ENCODE results near the gene ALMS1.
"Not testable (repeated sequence)": the region's sequence is repeated elsewhere in the genome, so short reads cannot be mapped to it uniquely, and the experiment has no call there.

The ALMS1 gene

DNA sequence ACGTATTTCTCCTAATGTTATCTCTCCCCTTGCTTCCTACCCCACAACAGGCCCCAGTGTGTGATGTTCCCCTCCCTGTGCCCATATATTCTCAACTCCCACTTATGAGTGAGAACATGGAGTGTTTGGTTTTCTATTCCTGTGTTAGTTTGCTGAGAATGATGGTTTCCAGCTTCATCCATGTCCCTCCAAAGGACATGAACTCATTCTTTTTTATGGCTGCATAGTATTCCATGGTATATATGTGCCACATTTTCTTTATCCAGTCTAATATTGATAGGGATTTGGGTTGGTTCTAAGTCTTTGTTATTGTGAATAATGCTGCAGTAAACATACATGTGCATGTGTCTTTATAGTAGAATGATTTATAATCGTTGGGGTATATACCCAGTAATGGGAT lies 119.2 kb downstream of the ALMS1 start:
- not testable (repeated sequence) for H3K4me1 Mint-ChIP-seq (ENCODE audit: low read depth); H3K4me3 Mint-ChIP-seq; H3K27ac Mint-ChIP-seq; H3K27me3 Mint-ChIP-seq
- H3K9me3 Mint-ChIP-seq: peaks cover 30% of the 10 kb centered on the region
- peaks cover 54% of the 10 kb centered on the region for H3K36me3 Mint-ChIP-seq (ENCODE audit: low read depth)

DNA sequence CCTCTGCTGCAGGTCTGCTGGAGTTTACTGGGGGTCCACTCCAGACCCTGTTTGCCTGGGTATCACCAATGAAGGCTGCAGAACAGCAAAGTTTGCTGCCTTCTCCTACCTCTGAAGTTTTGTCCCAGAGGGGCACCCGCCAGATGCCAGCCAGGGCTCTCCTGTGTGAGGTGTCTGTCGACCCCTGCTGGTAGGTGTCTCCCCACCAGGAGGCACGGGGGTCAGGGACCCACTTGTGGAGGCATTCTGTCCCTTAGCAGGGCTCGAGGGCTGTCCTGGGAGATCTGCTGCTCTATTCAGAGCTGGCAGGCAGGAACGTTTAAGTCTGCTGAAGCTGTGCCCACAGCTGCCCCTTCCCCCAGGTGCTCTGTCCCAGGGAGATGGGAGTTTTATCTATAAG lies 124.8 kb downstream of the ALMS1 start:
- H3K4me1 Mint-ChIP-seq (ENCODE audit: low read depth): not testable (repeated sequence)
- H3K36me3 Mint-ChIP-seq (ENCODE audit: low read depth): peaks cover 75% of the 10 kb centered on the region
- H3K9me3 Mint-ChIP-seq: peaks cover 46% of the 10 kb centered on the region

DNA sequence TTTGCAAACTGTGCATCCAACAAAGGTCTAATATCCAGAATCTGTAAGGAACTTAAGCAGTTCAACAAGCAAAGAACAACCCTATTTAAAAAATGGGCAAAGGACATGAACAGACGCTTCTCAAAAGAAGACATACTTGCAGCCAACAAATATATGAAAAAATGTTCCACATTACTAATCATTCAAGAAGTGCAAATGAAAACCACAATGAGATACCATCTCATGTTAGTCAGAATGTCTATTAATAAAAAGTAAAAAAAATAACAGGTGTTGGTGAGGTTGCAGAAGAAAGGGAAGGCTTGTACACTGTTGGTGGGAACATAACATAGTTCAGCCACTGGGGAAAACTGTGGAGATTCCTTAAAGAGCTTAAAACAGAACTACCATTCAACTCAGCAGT lies 130.4 kb downstream of the ALMS1 start:
- Mint-ChIP-seq H3K4me3 (no peak overlapping the region), H3K27ac (no peak overlapping the region), H3K4me1 (ENCODE audit: low read depth) (peaks cover 14% of the 10 kb centered on the region), H3K36me3 (ENCODE audit: low read depth) (peaks cover 62% of the 10 kb centered on the region), H3K9me3 (peaks cover 29% of the 10 kb centered on the region), H3K27me3 (no peaks in the 10 kb centered on the region)

More for the DNA sequence above, 124.8 kb downstream of the ALMS1 start:
- H3K4me3 Mint-ChIP-seq, H3K27ac Mint-ChIP-seq, H3K27me3 Mint-ChIP-seq: not testable (repeated sequence)

DNA sequence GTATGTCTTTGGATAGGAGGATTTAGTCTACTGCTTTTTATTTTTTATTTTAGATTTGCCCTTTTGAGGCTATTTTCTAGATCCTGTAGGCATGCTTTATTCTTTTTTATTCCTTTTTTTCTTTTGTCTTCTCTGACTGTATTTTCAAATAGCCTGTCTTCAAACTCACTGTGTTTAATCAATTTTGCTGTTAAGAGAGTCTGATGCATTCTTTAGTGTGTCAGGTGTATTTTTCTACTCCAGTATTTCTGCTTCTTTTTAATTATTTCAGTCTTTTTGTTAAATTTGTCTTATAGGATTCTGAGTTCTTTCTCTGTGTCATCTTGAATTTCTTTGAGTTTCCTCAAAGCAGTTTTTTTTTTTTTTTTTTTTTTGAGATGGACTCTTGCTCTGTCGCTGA lies 143.1 kb downstream of the ALMS1 start:
- Mint-ChIP-seq H3K27ac (no peak overlapping the region), H3K36me3 (ENCODE audit: low read depth) (peaks cover 91% of the 10 kb centered on the region), H3K4me1 (ENCODE audit: low read depth) (no peaks in the 10 kb centered on the region), H3K9me3 (peaks cover 46% of the 10 kb centered on the region), H3K27me3 (no peaks in the 10 kb centered on the region), H3K4me3 (no peak overlapping the region)

DNA sequence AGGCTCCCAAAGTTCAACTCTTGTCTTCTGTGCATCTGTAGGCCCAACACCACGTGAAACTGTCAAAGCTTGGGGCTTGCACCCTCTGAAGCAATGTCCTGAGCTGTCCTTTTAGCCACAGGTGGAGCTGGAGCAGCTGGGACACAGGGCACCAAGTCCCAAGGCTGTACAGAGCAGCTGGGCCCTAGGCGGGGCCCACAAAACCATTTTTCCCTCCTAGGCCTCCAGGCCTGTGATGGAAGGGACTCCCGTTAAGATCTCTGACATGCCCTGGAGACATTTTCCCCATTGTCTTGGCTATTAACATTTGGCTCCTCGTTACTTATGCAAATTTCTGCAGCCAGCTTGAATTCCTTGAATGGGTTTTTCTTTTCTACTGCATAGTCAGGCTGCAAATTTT lies 145.1 kb downstream of the ALMS1 start:
- H3K9me3 Mint-ChIP-seq: peaks cover 36% of the 10 kb centered on the region
- not testable (repeated sequence) for H3K4me3 Mint-ChIP-seq; H3K4me1 Mint-ChIP-seq (ENCODE audit: low read depth); H3K27me3 Mint-ChIP-seq; H3K27ac Mint-ChIP-seq
- H3K36me3 Mint-ChIP-seq (ENCODE audit: low read depth): peaks cover 95% of the 10 kb centered on the region

DNA sequence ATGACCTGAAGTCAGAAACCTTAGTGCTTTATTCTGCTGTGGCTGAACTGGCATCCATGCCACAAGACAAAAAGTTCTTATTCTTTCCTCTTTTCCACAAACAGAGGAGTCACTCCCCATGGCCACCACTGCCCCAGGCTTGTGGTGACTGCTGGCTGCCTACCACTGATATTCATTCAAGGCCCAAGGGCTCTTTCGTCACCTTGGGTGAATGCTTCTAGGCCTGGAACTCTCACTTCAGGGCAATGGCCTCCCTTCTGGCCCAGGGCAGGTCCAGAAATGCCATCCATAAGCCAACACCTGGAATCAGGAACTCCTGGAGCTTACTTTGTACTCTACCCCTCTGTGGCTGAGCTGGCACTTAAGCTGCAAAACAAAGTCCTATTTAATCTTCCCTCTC lies 146.7 kb downstream of the ALMS1 start:
- Mint-ChIP-seq H3K27me3 (no peaks in the 10 kb centered on the region), H3K27ac (no peak overlapping the region), H3K9me3 (peaks cover 30% of the 10 kb centered on the region), H3K4me1 (ENCODE audit: low read depth) (no peaks in the 10 kb centered on the region), H3K4me3 (no peak overlapping the region), H3K36me3 (ENCODE audit: low read depth) (peaks cover 95% of the 10 kb centered on the region)

DNA sequence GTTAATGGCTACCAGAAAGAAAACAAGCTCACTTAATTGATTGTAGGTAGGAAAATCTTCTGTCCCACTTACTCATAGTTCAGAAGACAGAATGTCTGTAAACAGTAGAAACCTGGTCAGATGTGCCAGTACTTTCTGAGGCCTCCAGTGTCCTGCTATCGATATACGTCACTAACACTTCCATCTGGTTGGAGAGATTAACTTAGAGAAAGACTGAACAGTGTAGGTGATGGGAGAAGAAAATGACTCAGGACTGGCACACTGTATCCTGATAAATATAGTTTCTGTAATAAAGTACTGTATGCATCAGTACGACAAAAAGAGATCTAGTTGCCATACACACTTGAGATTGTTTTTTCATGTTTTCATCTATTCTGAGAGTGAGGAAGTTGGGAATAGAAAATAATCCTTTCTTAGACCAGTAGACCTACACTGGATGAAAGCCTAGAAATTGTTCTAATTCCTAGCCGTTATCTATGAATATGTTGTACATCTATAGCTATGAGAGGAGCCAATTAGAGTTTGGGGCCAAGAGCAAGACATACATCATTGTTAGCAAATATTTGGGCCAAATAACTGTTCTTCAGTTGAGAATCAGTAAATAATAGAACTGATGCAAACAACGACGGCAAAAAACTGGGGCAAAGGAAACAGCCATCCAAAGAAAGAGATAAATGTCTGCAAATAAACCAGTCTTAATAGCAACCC lies 150.7 kb downstream of the ALMS1 start:
- Mint-ChIP-seq H3K27me3 (no peaks in the 10 kb centered on the region), H3K36me3 (ENCODE audit: low read depth) (peaks cover 78% of the 10 kb centered on the region), H3K4me3 (no peak overlapping the region), H3K9me3 (peaks cover 26% of the 10 kb centered on the region), H3K4me1 (ENCODE audit: low read depth) (no peaks in the 10 kb centered on the region), H3K27ac (no peak overlapping the region)

DNA sequence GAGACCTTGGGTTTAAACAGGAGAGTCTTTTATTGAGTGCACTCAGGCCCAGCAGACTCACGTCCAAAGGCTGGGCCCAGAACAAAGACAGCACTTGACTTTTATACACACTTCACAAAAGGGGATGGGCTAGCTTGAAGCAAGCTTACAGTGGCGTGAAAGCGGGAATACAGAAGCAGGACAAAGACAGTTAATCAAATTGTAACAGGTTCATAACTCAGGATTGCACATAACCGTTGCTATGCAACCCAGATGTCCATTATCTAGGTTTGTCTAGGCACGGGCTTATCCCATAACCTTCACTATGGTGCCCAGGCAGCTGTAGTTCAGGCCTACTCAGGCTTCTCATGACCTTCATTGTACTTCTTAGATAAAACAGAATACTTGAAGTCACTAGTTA lies 175.2 kb downstream of the ALMS1 start:
- H3K36me3 Mint-ChIP-seq (ENCODE audit: low read depth): peaks cover 43% of the 10 kb centered on the region
- not testable (repeated sequence) for H3K9me3 Mint-ChIP-seq

DNA sequence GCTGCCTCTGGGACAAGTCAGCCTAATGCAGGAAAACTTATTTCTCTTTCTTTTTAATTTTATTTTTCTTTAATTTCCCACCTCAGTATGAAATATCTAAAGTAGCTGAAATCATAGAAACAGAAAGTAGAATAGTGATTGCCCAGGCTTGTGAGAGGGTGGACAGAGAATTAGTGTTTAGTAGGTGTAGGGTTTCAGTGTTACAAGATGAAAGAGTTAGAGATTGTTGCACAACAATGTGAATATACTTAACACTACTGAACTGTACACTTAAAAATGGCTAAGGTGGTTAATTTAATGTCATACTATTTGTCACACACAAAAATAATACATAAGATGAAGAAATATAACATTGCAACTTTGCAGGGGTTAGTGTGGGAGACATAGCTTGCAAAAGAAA lies 175.8 kb downstream of the ALMS1 start:
- no peaks in the 10 kb centered on the region for H3K9me3 Mint-ChIP-seq
- H3K36me3 Mint-ChIP-seq (ENCODE audit: low read depth): peaks cover 43% of the 10 kb centered on the region
- no peak overlapping the region for H3K27ac Mint-ChIP-seq
- H3K4me1 Mint-ChIP-seq (ENCODE audit: low read depth): no peaks in the 10 kb centered on the region
- H3K4me3 Mint-ChIP-seq: no peak overlapping the region
- H3K27me3 Mint-ChIP-seq: no peaks in the 10 kb centered on the region

More for the DNA sequence above, 175.2 kb downstream of the ALMS1 start:
- not testable (repeated sequence) for H3K4me1 Mint-ChIP-seq (ENCODE audit: low read depth); H3K27me3 Mint-ChIP-seq; H3K27ac Mint-ChIP-seq; H3K4me3 Mint-ChIP-seq

DNA sequence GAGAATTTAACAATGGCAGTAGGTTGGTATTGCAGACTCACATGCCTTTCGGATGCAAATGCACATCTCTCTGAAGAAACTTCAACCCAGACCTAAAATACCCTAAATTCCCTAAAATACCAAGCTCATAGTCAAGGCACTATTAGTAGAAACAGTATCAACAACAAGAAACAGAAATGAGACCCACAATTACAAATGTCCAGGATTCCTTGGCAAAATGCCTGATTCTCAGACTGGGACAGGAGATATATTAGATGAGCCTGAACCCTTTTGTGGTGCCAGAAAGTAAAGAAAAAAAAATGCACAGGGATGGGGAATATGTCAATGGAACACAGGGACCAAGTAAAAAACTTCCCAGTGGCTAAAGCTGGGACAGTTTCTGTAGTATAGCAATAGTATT lies 179.3 kb downstream of the ALMS1 start:
- no peaks in the 10 kb centered on the region for H3K27me3 Mint-ChIP-seq
- no peak overlapping the region for H3K27ac Mint-ChIP-seq
- no peak overlapping the region for H3K4me3 Mint-ChIP-seq
- no peaks in the 10 kb centered on the region for H3K9me3 Mint-ChIP-seq
- peaks cover 32% of the 10 kb centered on the region for H3K36me3 Mint-ChIP-seq (ENCODE audit: low read depth)
- no peaks in the 10 kb centered on the region for H3K4me1 Mint-ChIP-seq (ENCODE audit: low read depth)

DNA sequence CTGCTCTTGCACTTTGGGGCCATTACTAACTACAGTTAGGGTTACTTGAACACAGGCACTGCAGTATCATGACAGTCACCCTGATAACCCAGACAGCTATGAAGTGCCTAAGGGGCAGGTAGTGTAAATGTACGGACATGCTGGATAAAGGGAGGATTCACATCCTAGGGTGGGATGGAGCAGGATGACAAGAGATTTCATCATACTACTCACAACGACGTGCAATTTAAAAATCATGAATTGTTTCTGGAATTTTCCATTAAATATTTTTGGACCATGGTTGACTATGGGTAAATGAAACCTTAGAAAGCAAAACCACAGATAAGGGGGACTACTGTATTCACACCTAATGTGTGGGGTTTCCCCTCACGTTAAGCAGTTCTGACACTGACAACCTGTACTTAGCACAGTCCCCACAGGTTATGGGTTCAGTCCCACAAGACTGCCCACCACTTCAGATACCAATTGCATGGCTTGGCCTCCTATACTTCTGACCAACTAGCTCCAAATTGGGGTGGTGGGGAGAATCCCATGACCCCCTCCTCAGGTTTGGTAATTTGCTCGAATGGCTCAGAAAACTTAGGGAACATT lies 180.7 kb downstream of the ALMS1 start:
- no peak overlapping the region for H3K27ac Mint-ChIP-seq
- H3K9me3 Mint-ChIP-seq: no peaks in the 10 kb centered on the region
- H3K4me1 Mint-ChIP-seq (ENCODE audit: low read depth): no peaks in the 10 kb centered on the region
- H3K4me3 Mint-ChIP-seq: no peak overlapping the region
- no peaks in the 10 kb centered on the region for H3K27me3 Mint-ChIP-seq
- peaks cover 26% of the 10 kb centered on the region for H3K36me3 Mint-ChIP-seq (ENCODE audit: low read depth)

DNA sequence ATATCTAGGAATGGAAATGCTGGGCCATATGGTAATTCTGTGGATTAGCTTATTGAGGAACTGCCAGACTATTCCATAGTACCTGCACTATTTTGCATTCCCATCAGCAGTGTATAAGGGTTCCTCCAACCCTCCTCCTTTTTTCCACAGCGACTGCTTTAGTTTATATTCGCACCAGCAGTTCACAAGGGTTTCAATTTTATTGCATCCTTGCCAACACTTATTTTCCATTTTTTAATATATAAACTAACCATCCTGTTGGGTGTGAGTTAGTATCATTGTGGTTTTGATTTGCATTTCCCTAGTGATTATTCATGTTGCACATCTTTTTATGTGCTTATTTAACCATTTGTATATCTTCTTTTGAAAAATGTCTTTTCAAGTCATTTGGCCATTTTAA lies 189.6 kb downstream of the ALMS1 start:
- H3K9me3 Mint-ChIP-seq: peaks cover 9% of the 10 kb centered on the region
- H3K4me3 Mint-ChIP-seq: no peak overlapping the region
- H3K27ac Mint-ChIP-seq: no peak overlapping the region
- peaks cover 13% of the 10 kb centered on the region for H3K4me1 Mint-ChIP-seq (ENCODE audit: low read depth)
- H3K36me3 Mint-ChIP-seq (ENCODE audit: low read depth): peaks cover 34% of the 10 kb centered on the region
- H3K27me3 Mint-ChIP-seq: no peaks in the 10 kb centered on the region

DNA sequence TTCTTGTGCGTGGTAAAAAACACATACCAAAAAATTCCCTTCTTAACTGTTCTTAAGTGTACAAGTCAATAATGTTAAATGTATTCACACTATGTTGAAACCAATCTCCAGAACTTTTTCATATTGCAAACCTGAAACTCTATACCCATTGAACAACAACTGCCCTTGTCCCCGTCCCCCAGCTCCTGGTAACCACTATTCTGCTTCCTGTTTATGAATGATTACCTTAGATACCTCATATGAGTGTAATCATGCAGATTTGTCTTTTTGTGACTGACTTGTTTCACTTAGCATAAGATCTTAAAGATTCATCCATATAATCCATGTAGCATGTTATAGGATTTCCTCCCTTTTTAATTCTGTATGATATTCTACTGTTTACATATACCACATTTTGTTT lies 196.7 kb downstream of the ALMS1 start:
- Mint-ChIP-seq H3K27ac (no peak overlapping the region), H3K27me3 (no peaks in the 10 kb centered on the region), H3K4me3 (no peak overlapping the region), H3K4me1 (ENCODE audit: low read depth) (no peaks in the 10 kb centered on the region), H3K36me3 (ENCODE audit: low read depth) (peaks cover 60% of the 10 kb centered on the region), H3K9me3 (peaks cover 15% of the 10 kb centered on the region)

DNA sequence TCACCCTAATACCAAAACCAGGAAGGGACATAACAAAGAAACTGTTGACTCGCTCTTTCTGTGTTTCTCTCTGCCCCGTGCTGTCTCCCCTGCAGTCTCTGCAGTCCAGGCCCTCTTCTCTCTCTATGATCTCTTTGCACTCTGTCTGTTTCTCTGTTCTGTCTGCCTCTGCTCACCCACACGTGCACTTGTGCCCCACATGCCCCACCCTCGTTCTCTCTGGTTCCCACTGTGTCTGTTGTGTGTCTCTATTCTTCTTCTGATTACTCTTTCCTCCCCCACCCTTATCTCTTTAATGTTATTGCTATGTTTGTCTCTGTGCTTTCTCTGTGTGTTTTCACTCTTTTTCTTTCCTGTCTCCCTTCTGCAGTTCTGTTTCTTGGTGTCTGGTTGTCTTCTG lies 202.5 kb downstream of the ALMS1 start:
- H3K9me3 Mint-ChIP-seq: peaks cover 5% of the 10 kb centered on the region
- H3K4me3 Mint-ChIP-seq: no peak overlapping the region
- H3K27ac Mint-ChIP-seq: no peak overlapping the region
- no peaks in the 10 kb centered on the region for H3K4me1 Mint-ChIP-seq (ENCODE audit: low read depth)
- H3K27me3 Mint-ChIP-seq: no peaks in the 10 kb centered on the region
- H3K36me3 Mint-ChIP-seq (ENCODE audit: low read depth): peaks cover 28% of the 10 kb centered on the region

DNA sequence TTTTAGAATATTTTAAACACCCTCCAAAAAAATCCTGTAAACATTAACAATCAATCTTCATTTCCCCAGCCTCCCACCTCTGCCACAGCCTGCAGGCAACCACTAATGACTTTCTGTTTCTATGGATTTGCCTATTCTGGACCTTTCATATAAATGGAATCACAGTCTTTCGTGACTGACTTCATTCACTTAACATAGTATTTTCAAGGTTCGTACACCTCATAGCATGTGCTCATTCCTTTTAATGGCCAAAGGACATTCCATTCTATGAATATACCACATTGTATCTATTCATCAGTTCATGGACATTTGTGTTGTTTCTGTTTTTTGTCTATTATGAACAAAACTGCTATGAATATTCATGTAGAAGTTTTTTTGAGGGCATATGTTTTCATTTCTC lies 208.0 kb downstream of the ALMS1 start:
- Mint-ChIP-seq H3K27me3 (no peaks in the 10 kb centered on the region), H3K9me3 (no peaks in the 10 kb centered on the region), H3K36me3 (ENCODE audit: low read depth) (peaks cover 20% of the 10 kb centered on the region), H3K4me1 (ENCODE audit: low read depth) (no peaks in the 10 kb centered on the region), H3K4me3 (no peak overlapping the region), H3K27ac (no peak overlapping the region)

DNA sequence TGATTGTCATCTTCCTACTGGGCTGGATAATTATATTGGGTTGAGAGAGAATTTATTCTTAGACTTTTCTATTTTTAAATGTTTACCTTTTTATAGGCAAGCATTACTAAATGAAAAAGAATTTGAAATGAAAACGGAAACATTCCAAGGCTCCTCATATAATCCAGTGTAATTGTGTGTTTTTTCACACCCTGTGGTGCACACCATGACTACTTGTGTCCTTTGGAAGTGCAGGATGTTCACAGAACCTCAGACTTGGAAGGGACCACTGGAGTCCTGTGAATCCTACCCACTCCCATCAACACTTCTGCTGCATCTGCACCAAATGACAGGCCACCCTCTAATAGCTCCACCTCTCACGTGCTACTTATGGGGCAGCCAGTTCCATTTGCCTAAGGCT lies 208.6 kb downstream of the ALMS1 start:
- no peak overlapping the region for H3K27ac Mint-ChIP-seq
- no peaks in the 10 kb centered on the region for H3K9me3 Mint-ChIP-seq
- H3K27me3 Mint-ChIP-seq: no peaks in the 10 kb centered on the region
- no peaks in the 10 kb centered on the region for H3K4me1 Mint-ChIP-seq (ENCODE audit: low read depth)
- no peak overlapping the region for H3K4me3 Mint-ChIP-seq
- H3K36me3 Mint-ChIP-seq (ENCODE audit: low read depth): peaks cover 20% of the 10 kb centered on the region
